Measurements from ENCODE around the gene TRMT44. TPM values are rescaled to one million over a fixed set of nuclear protein-coding genes. Genes with fewer than 3 reads are reported as not detected.

The TRMT44 gene
- total RNA-seq, 1 experiment from 2014 or later: 25.8 TPM

- TF ChIP-seq RAD21 (IDR thresholded peaks at IDR 0.05; ENCODE audit: low read depth) (peak; percentile 76), CBX3 (IDR thresholded peaks at IDR 0.05; ENCODE audit: low read depth) (no peak), EZH2 (IDR thresholded peaks at IDR 0.05) (no peak), ZFX (IDR thresholded peaks at IDR 0.05) (no peak), MAX (IDR thresholded peaks at IDR 0.05) (no peak), FOSL1 (IDR thresholded peaks at IDR 0.05; ENCODE audit: low read depth) (no peak), EGR1 (IDR thresholded peaks at IDR 0.05; ENCODE audit: low read depth) (no peak), CEBPB (IDR thresholded peaks at IDR 0.05; ENCODE audit: low read depth) (no peak), ZBTB33 (IDR thresholded peaks at IDR 0.05; ENCODE audit: extremely low read depth, insufficient replicate concordance, low read length) (no peak), JUND (IDR thresholded peaks at IDR 0.05) (no peak), REST (IDR thresholded peaks at IDR 0.05; ENCODE audit: low read depth) (no peak), EZH2phosphoT487 (IDR thresholded peaks at IDR 0.05; ENCODE audit: borderline replicate concordance) (no peak), SP1 (IDR thresholded peaks at IDR 0.05; ENCODE audit: low read depth) (no peak), CTCF (IDR thresholded peaks at IDR 0.05 in 2 of 3, conservative IDR thresholded peaks at IDR 0.05 in 1 of 3; ENCODE audit: borderline replicate concordance in 1 of 3, insufficient read depth in 1 of 3, low read depth in 2 of 3, low read length in 2 of 3) (peak; percentile 61 to 67 (median 66)), POLR2AphosphoS5 (IDR thresholded peaks at IDR 0.05; ENCODE audit: low read depth, low read length) (no peak)
- ChIA-PET POLR2A (no interaction called here), CTCF (interaction anchor here (0.7 to 1.6 kb wide), 14 partner anchors 9 to 649 kb away, joined by 3 to 21 read pairs (median 5); no protein-coding TSS in a partner anchor), RAD21 (ENCODE audit: low non-redundant PET in 1 of 2, low total read pairs in 2 of 2, uncharacterized antibody in 2 of 2, unreplicated experiment in 2 of 2) (interaction anchor here (0.8 to 1.7 kb wide), 4 partner anchors 168 to 234 kb away, joined by 3 to 7 read pairs (median 4); no protein-coding TSS in a partner anchor)
- DNase-seq (ENCODE audit: low read depth, low spot score): peak; percentile 81
- no peaks in the 10 kb centered on the region for H3K9me2 ChIP-seq (ENCODE audit: insufficient read depth)
- peak; percentile 94 for ATAC-seq
- intact Hi-C loops (cut with micrococcal nuclease): no loop called here
- no peaks in the 10 kb centered on the region for H4K20me1 ChIP-seq (ENCODE audit: insufficient read depth)
- no peaks in the 10 kb centered on the region for H3K9me3 ChIP-seq (ENCODE audit: control insufficient read depth in 1 of 2, insufficient read depth in 1 of 2, low read depth in 1 of 2, low read length in 2 of 2)
- no TSS peak for BruUV-seq (replicated peaks)
- no peak overlapping the region for H3K27ac ChIP-seq (ENCODE audit: low read depth, low read length)
- H3K9ac ChIP-seq (ENCODE audit: low read length): no peak overlapping the region
- H3K79me2 ChIP-seq (ENCODE audit: insufficient read depth, low read length): no peaks in the 10 kb centered on the region
- no peaks in the 10 kb centered on the region for H3K27me3 ChIP-seq (ENCODE audit: insufficient read depth, low read length)
- H3K36me3 ChIP-seq (ENCODE audit: control insufficient read depth in 1 of 2, insufficient read depth in 2 of 2, low read length in 2 of 2): peaks cover 0 to 10% of the 10 kb centered on the region in 2 experiments; a peak in 3 of 4 replicates
- no peak overlapping the region for H3K4me3 ChIP-seq (replicated peaks in 1 of 2; ENCODE audit: low read depth in 1 of 2, low read length in 2 of 2)
- peak overlapping the region; percentile 10 for H3K4me2 ChIP-seq (ENCODE audit: low read length)
- peaks cover 12 to 15% of the 10 kb centered on the region in 2 experiments; a peak in 3 of 4 replicates for H3K4me1 ChIP-seq (ENCODE audit: control insufficient read depth in 1 of 2, insufficient read depth in 2 of 2, low read length in 2 of 2)
- H2AFZ ChIP-seq (ENCODE audit: low read depth, low read length, poor library complexity, severe bottlenecking): no peak overlapping the region
These were observed 29.8 kb upstream of the TRMT44 start for GRCh38 chr4:8410641-8411271.
